T follicular helper cell (primary cell): ENCODE results near the gene CHD2.

ENCODE experiments used
- DNase-seq: peaks from one replicate; pipeline ENCODE4 v3.0.0-alpha.2; 2020; ENCODE audit warnings: low read depth

Gene CHD2

GRCh38 chr15:92962914-92963313 is 62.8 kb downstream of the CHD2 start:
- DNase-seq: no peak

- DNase-seq: no peak
These were observed 63.7 kb downstream of the CHD2 start for GRCh38 chr15:92963794-92964193.

- no peak for DNase-seq
These were observed 69.0 kb downstream of the CHD2 start for GRCh38 chr15:92968926-92969651.

GRCh38 chr15:92970656-92971055 is 70.5 kb downstream of the CHD2 start:
- DNase-seq: no peak

GRCh38 chr15:92971081-92971480 is 71.0 kb downstream of the CHD2 start:
- no peak for DNase-seq

GRCh38 chr15:92971713-92972112 is 71.6 kb downstream of the CHD2 start:
- no peak for DNase-seq

- DNase-seq: no peak
These were observed 74.2 kb downstream of the CHD2 start for GRCh38 chr15:92974183-92974915.

GRCh38 chr15:92979011-92979701 is 79.0 kb downstream of the CHD2 start:
- no peak for DNase-seq

- no peak for DNase-seq
These were observed 81.2 kb downstream of the CHD2 start for GRCh38 chr15:92981333-92981732.

GRCh38 chr15:92984161-92984560 is 84.0 kb downstream of the CHD2 start:
- no peak for DNase-seq

GRCh38 chr15:92989470-92989869 is 89.3 kb downstream of the CHD2 start:
- no peak for DNase-seq

GRCh38 chr15:92990031-92990430 is 89.9 kb downstream of the CHD2 start:
- DNase-seq: no peak

- no peak for DNase-seq
These were observed 92.6 kb downstream of the CHD2 start for GRCh38 chr15:92992720-92993119.

- no peak for DNase-seq
These were observed 97.7 kb downstream of the CHD2 start for GRCh38 chr15:92997821-92998220.

- no peak for DNase-seq
These were observed 101.0 kb downstream of the CHD2 start for GRCh38 chr15:93001156-93001555.

- DNase-seq: no peak
These were observed 101.8 kb downstream of the CHD2 start for GRCh38 chr15:93001881-93002280.

GRCh38 chr15:93005133-93005532 is 105.0 kb downstream of the CHD2 start:
- DNase-seq: no peak

GRCh38 chr15:93007994-93008393 is 107.9 kb downstream of the CHD2 start:
- DNase-seq: no peak

GRCh38 chr15:93012786-93013185 is 112.7 kb downstream of the CHD2 start:
- no peak for DNase-seq

- no peak for DNase-seq
These were observed 117.4 kb downstream of the CHD2 start for GRCh38 chr15:93017526-93017925.

GRCh38 chr15:93018574-93018973 is 118.5 kb downstream of the CHD2 start:
- no peak for DNase-seq

GRCh38 chr15:93019090-93019489 is 119.0 kb downstream of the CHD2 start:
- no peak for DNase-seq

- DNase-seq: no peak
These were observed 119.8 kb downstream of the CHD2 start for GRCh38 chr15:93019971-93020370.
